ENCODE measurements around the gene RTN4R. TPM values are rescaled to one million over a fixed set of nuclear protein-coding genes. Genes with fewer than 3 reads are reported as not detected.
"Not testable (repeated sequence)": the region's sequence is repeated elsewhere in the genome, so short reads cannot be mapped to it uniquely, and the experiment has no call there.

The RTN4R gene
- total and polyA plus RNA-seq, 5 donors from 2014 or later: 1.2 to 3.3 (median 1.3) TPM

GRCh38 chr22:20307448-20308447, 39.6 kb upstream of the RTN4R start:
- not testable (repeated sequence) for H3K27me3 ChIP-seq (ENCODE audit: control insufficient read depth, insufficient read depth, low read length); H3K4me1 ChIP-seq (ENCODE audit: control insufficient read depth, insufficient read depth, low read length, poor library complexity, severe bottlenecking); ATAC-seq (ENCODE audit: low read depth in 2 of 2); H3K27me3 Mint-ChIP-seq; H3K36me3 ChIP-seq (ENCODE audit: control insufficient read depth, insufficient read depth, low read length); H3K9me3 Mint-ChIP-seq; H3K36me3 Mint-ChIP-seq; DNase-seq; H3K9me3 ChIP-seq (ENCODE audit: control insufficient read depth in 2 of 2, low read length in 2 of 2); H3K27ac ChIP-seq (ENCODE audit: insufficient read depth, low read length, poor library complexity, severe bottlenecking); H3K4me1 Mint-ChIP-seq; H3K4me3 ChIP-seq (ENCODE audit: low read depth, low read length)
- peak overlapping the region in 1 of 3 donors; percentile 25 for H3K27ac Mint-ChIP-seq
- peak overlapping the region in 2 of 4 donors; percentile 10 to 31 for H3K4me3 Mint-ChIP-seq

DNA sequence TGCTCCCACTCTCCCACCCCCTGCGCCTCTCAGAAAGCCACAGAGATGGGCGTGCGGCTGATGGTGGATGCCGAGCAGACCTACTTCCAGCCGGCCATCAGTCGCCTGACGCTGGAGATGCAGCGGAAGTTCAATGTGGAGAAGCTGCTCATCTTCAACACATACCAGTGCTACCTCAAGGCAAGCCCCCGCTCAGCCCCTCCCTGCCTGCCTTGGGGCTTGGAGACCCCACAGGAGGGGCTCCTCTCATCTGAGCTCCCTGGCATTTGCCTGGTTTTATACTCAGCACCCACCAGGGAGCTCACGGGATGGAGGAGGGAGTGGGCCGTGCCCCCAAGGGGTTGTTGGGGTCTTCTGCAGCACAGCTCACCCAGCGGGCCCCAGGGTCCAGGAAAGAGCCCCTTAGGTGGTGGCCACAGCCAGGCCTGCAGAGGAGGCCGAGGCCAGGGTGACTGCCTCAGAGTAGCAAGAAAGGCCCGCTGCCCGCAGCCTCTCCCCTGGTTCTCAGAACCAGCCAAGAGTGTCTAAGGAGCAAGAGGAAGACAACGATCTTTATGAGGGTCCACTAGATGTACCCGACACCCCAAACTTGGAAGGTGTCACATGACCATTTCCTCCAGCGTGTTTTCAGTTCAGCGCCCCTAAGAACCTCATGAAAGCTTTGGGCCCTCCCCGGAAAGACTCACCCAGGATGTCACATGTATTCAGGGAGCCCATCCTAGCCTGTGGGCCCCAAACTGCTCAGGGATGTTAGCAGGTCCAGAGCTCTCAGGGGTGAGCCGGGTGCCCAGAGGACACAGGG, 38.7 kb upstream of the RTN4R start:
- H3K9me3 ChIP-seq (ENCODE audit: control insufficient read depth in 2 of 2, low read length in 2 of 2); H3K27me3 Mint-ChIP-seq; H3K36me3 Mint-ChIP-seq; H3K4me3 ChIP-seq (ENCODE audit: low read depth, low read length); H3K4me1 Mint-ChIP-seq; DNase-seq; ATAC-seq (ENCODE audit: low read depth in 2 of 2); H3K4me1 ChIP-seq (ENCODE audit: control insufficient read depth, insufficient read depth, low read length, poor library complexity, severe bottlenecking); H3K27ac ChIP-seq (ENCODE audit: insufficient read depth, low read length, poor library complexity, severe bottlenecking); H3K36me3 ChIP-seq (ENCODE audit: control insufficient read depth, insufficient read depth, low read length); H3K27ac Mint-ChIP-seq; H3K9me3 Mint-ChIP-seq; H3K27me3 ChIP-seq (ENCODE audit: control insufficient read depth, insufficient read depth, low read length): not testable (repeated sequence)
- peak overlapping the region in 2 of 4 donors; percentile 10 to 31 for H3K4me3 Mint-ChIP-seq

GRCh38 chr22:20305894-20306645, 38.0 kb upstream of the RTN4R start:
- H3K27ac Mint-ChIP-seq: no peak overlapping the region
- H3K27me3 Mint-ChIP-seq: peaks cover 1% of the 10 kb centered on the region
- Histone ChIP-seq H3K27me3 (ENCODE audit: control insufficient read depth, insufficient read depth, low read length) (no peaks in the 10 kb centered on the region), H3K4me1 (ENCODE audit: control insufficient read depth, insufficient read depth, low read length, poor library complexity, severe bottlenecking) (no peaks in the 10 kb centered on the region), H3K36me3 (ENCODE audit: control insufficient read depth, insufficient read depth, low read length) (no peaks in the 10 kb centered on the region), H3K4me3 (ENCODE audit: low read depth, low read length) (no peak overlapping the region), H3K27ac (ENCODE audit: insufficient read depth, low read length, poor library complexity, severe bottlenecking) (no peak overlapping the region), H3K9me3 (ENCODE audit: control insufficient read depth in 2 of 2, low read length in 2 of 2) (no peaks in the 10 kb centered on the region)
- DNase-seq: peak in 1 of 3 donors; percentile 38
- H3K36me3 Mint-ChIP-seq: no peaks in the 10 kb centered on the region
- peaks cover 0 to under 1% (median 0%) of the 10 kb centered on the region in 7 donors for H3K9me3 Mint-ChIP-seq
- H3K4me3 Mint-ChIP-seq: peak overlapping the region in 1 of 4 donors; percentile 69
- peaks cover 0 to under 1% (median 0%) of the 10 kb centered on the region in 4 donors for H3K4me1 Mint-ChIP-seq
- ATAC-seq (ENCODE audit: low read depth in 2 of 2): peak in 1 of 2 donors; percentile 32

DNA sequence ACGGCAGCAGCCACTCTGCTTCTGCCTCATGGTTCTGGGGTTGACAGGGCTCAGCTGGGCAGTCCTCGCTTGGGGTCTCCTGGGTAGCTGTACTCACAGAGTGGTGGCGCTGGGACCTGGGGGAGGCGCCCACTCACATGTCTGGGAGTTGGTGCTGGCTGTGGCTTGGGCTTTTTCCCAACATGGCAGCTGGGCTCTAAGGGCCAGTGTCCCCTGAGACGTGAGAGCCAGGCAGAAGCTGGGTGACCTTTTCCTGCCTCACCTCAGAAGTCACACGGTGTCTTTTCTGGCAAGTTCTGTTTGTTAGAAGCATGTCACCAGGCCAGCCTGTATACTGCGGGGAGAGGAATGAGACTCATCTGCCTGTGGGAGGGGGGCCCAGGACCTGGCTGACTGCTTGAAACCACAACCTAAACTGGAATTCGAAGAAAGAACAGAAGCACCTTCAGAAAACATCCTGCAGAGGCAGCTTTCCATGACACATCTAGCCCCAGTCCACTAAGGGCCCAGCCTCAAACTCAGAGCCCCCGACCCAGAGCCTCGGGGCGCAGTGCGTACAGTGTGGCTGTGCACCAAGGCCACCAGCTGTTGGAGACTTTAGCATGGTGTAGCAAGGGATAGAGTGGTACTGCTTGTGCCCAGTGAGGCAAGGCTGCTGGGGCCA, 37.2 kb upstream of the RTN4R start:
- not testable (repeated sequence) for H3K36me3 ChIP-seq (ENCODE audit: control insufficient read depth, insufficient read depth, low read length); H3K4me1 Mint-ChIP-seq; H3K36me3 Mint-ChIP-seq; H3K27me3 ChIP-seq (ENCODE audit: control insufficient read depth, insufficient read depth, low read length); H3K4me1 ChIP-seq (ENCODE audit: control insufficient read depth, insufficient read depth, low read length, poor library complexity, severe bottlenecking); H3K9me3 ChIP-seq (ENCODE audit: control insufficient read depth in 2 of 2, low read length in 2 of 2); H3K4me3 ChIP-seq (ENCODE audit: low read depth, low read length); H3K27me3 Mint-ChIP-seq; H3K27ac ChIP-seq (ENCODE audit: insufficient read depth, low read length, poor library complexity, severe bottlenecking); DNase-seq; H3K9me3 Mint-ChIP-seq; H3K27ac Mint-ChIP-seq; ATAC-seq (ENCODE audit: low read depth in 2 of 2); H3K4me3 Mint-ChIP-seq

DNA sequence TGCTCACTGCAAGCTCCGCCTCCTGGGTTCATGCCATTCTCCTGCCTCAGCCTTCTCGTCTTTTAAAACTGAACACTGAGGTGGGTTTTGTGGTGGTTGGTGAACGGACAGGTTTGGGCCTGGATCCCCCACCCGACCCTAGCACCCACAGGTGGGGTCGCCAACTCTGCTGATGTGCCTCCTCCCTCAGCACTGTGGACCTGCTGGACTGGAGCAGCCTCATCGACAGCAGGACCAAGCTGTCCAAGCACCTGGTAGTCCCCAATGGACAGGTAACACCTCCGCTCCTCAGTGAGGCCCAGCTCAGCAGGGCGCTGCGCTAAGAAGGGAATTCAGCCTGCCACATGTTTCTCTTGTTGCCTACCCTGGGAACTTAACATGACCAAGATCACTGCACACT, 36.5 kb upstream of the RTN4R start:
- Histone ChIP-seq H3K27ac (ENCODE audit: insufficient read depth, low read length, poor library complexity, severe bottlenecking) (no peak overlapping the region), H3K36me3 (ENCODE audit: control insufficient read depth, insufficient read depth, low read length) (no peaks in the 10 kb centered on the region), H3K9me3 (ENCODE audit: control insufficient read depth in 2 of 2, low read length in 2 of 2) (no peaks in the 10 kb centered on the region), H3K4me1 (ENCODE audit: control insufficient read depth, insufficient read depth, low read length, poor library complexity, severe bottlenecking) (peaks cover 6% of the 10 kb centered on the region), H3K4me3 (ENCODE audit: low read depth, low read length) (no peak overlapping the region), H3K27me3 (ENCODE audit: control insufficient read depth, insufficient read depth, low read length) (no peaks in the 10 kb centered on the region)
- H3K9me3 Mint-ChIP-seq: peaks cover 0 to 2% (median 0%) of the 10 kb centered on the region in 7 donors
- H3K4me1 Mint-ChIP-seq: peaks cover 0 to 6% (median 2%) of the 10 kb centered on the region in 4 donors
- no peak overlapping the region for H3K4me3 Mint-ChIP-seq
- no peak for DNase-seq
- H3K27ac Mint-ChIP-seq: no peak overlapping the region
- peaks cover 5% of the 10 kb centered on the region for H3K27me3 Mint-ChIP-seq
- no peak for ATAC-seq (ENCODE audit: low read depth in 2 of 2)
- H3K36me3 Mint-ChIP-seq: no peaks in the 10 kb centered on the region

GRCh38 chr22:20303229-20303534, 35.1 kb upstream of the RTN4R start:
- H3K4me1 ChIP-seq (ENCODE audit: control insufficient read depth, insufficient read depth, low read length, poor library complexity, severe bottlenecking): peaks cover 14% of the 10 kb centered on the region
- not testable (repeated sequence) for H3K36me3 ChIP-seq (ENCODE audit: control insufficient read depth, insufficient read depth, low read length); H3K27ac ChIP-seq (ENCODE audit: insufficient read depth, low read length, poor library complexity, severe bottlenecking); H3K4me3 ChIP-seq (ENCODE audit: low read depth, low read length); H3K36me3 Mint-ChIP-seq; H3K9me3 Mint-ChIP-seq; H3K4me3 Mint-ChIP-seq; H3K9me3 ChIP-seq (ENCODE audit: control insufficient read depth in 2 of 2, low read length in 2 of 2); ATAC-seq (ENCODE audit: low read depth in 2 of 2); DNase-seq; H3K4me1 Mint-ChIP-seq; H3K27me3 ChIP-seq (ENCODE audit: control insufficient read depth, insufficient read depth, low read length); H3K27me3 Mint-ChIP-seq; H3K27ac Mint-ChIP-seq

All from CD4-positive, CD25-positive, alpha-beta regulatory T cell (primary cell).